Measurements from ENCODE around the gene UCP3.

Gene UCP3

GRCh38 chr11:74001822-74002286 is 7.0 kb downstream of the UCP3 start:
- Histone ChIP-seq H3K27me3 (ENCODE audit: insufficient read depth, low read length) (no peaks in the 10 kb centered on the region), H2AFZ (ENCODE audit: low read depth, low read length) (no peak overlapping the region), H3K36me3 (ENCODE audit: insufficient read depth, low read length) (peaks cover 9% of the 10 kb centered on the region), H3K4me3 (ENCODE audit: low read length) (no peak overlapping the region), H3K4me1 (ENCODE audit: insufficient read depth, low read length) (no peaks in the 10 kb centered on the region), H3K9me3 (ENCODE audit: low read length) (no peaks in the 10 kb centered on the region)

- Histone ChIP-seq H2AFZ (ENCODE audit: low read depth, low read length) (no peak overlapping the region), H3K27me3 (ENCODE audit: insufficient read depth, low read length) (no peaks in the 10 kb centered on the region), H3K4me1 (ENCODE audit: insufficient read depth, low read length) (no peaks in the 10 kb centered on the region), H3K4me3 (ENCODE audit: low read length) (no peak overlapping the region), H3K9me3 (ENCODE audit: low read length) (no peaks in the 10 kb centered on the region), H3K36me3 (ENCODE audit: insufficient read depth, low read length) (peaks cover 9% of the 10 kb centered on the region)
These were observed 8.4 kb downstream of the UCP3 start for GRCh38 chr11:74000307-74001133.

DNA sequence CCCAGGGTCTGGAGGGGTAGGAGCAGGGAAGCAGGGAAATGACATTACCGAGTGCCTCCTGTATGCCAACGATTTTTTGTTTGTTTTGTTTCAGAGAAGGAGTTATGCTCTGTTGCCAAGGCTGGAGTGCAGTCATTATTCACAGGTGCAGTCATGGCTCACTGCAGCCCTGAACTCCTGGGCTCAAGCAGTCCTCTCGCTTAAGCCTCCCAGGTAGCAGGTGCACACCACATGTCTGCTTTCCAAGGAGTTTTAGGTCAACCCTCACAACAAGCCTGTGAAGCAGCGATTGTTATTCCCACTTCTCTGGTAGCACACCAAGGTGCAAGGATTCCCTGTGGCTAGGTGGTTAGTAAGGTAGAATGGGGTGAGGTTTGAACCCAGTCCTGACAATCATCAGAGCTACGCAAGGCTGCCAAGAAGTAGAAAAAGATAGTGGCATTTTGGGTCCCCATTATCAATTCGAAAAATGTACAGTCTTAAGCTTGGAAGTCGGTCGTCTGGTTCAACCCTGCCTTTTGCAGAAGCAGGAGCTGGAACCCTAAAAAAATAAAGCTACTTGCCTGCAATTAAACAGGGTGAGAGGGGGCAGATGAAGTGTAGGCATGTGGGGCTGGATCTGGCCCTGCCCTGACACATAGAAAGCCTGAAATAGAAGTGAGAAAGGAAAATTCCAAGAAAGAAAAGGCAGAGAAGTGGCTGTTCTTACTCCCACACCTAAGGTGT is 9.1 kb downstream of the UCP3 start:
- H3K27me3 ChIP-seq (ENCODE audit: insufficient read depth, low read length): no peaks in the 10 kb centered on the region
- peaks cover 9% of the 10 kb centered on the region for H3K36me3 ChIP-seq (ENCODE audit: insufficient read depth, low read length)
- no peaks in the 10 kb centered on the region for H3K9me3 ChIP-seq (ENCODE audit: low read length)
- no peak overlapping the region for H3K4me3 ChIP-seq (ENCODE audit: low read length)
- no peaks in the 10 kb centered on the region for H3K4me1 ChIP-seq (ENCODE audit: insufficient read depth, low read length)
- H2AFZ ChIP-seq (ENCODE audit: low read depth, low read length): no peak overlapping the region

GRCh38 chr11:73998846-73999575 is 9.9 kb downstream of the UCP3 start:
- Histone ChIP-seq H3K4me1 (ENCODE audit: insufficient read depth, low read length) (no peaks in the 10 kb centered on the region), H3K36me3 (ENCODE audit: insufficient read depth, low read length) (peaks cover 9% of the 10 kb centered on the region), H3K27me3 (ENCODE audit: insufficient read depth, low read length) (no peaks in the 10 kb centered on the region), H3K4me3 (ENCODE audit: low read length) (no peak overlapping the region), H2AFZ (ENCODE audit: low read depth, low read length) (no peak overlapping the region), H3K9me3 (ENCODE audit: low read length) (no peaks in the 10 kb centered on the region)

DNA sequence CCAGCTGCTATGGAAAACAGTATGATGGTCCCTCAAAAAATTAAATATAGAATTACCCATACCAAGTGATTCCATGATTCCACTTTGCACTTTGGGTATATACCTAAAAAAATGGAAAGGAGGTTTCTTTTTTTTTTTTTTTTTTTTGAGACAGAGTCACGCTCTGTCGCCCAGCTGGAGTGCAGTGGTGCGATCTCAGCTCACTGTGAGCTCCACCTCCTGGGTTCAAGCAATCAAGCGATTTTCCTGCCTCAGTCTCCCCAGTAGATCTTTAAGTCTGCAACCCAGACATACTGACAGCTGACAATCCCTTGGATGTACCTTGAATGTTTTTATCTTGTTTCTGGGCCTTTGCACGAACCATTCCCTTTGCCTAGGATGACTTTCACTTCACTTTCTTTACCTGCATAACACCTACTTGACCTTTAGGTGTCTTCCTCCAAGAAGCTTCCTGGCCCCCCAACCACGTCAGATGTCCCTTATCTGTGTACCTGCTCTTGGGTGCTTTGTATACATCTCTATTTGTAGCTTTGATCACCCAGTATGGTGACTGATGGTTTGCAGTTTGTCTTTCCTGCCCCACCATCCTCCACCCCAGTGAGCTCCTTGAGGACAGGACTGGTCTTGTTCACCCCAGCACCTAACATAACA is 11.6 kb downstream of the UCP3 start:
- Histone ChIP-seq H3K4me1 (ENCODE audit: insufficient read depth, low read length) (no peaks in the 10 kb centered on the region), H3K27me3 (ENCODE audit: insufficient read depth, low read length) (no peaks in the 10 kb centered on the region), H3K9me3 (ENCODE audit: low read length) (no peaks in the 10 kb centered on the region), H3K36me3 (ENCODE audit: insufficient read depth, low read length) (peaks cover 4% of the 10 kb centered on the region), H3K4me3 (ENCODE audit: low read length) (no peak overlapping the region), H2AFZ (ENCODE audit: low read depth, low read length) (no peak overlapping the region)

DNA sequence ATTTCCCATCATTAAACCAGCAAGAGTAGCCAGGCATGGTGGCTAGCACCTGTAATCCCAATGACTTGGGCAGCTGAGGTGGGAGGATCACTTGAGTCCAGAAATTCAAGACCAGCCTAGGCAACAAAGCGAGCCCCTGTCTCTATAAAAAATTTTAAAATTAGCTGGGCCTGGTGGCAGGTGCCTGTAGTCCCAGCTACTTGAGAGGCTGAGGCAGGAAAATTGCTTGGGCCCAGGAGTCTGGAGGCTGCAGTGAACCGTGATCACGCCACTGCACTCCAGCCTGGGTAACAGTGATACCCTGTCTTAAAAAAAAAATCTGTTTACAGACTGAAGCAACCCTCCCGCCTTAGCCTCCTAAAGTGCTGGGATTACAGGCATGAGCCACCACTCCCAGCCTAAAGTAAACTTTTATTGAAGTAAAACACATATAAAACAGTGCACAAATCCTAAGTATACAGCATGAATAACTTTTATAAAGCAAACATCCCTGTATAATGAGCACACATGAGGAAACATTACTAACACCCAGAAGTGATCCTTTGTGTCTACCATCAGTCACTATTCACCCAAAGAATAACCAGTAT is 12.6 kb downstream of the UCP3 start:
- peaks cover 4% of the 10 kb centered on the region for H3K36me3 ChIP-seq (ENCODE audit: insufficient read depth, low read length)
- no peaks in the 10 kb centered on the region for H3K4me1 ChIP-seq (ENCODE audit: insufficient read depth, low read length)
- H3K9me3 ChIP-seq (ENCODE audit: low read length): no peaks in the 10 kb centered on the region
- no peaks in the 10 kb centered on the region for H3K27me3 ChIP-seq (ENCODE audit: insufficient read depth, low read length)
- no peak overlapping the region for H3K4me3 ChIP-seq (ENCODE audit: low read length)
- H2AFZ ChIP-seq (ENCODE audit: low read depth, low read length): no peak overlapping the region

DNA sequence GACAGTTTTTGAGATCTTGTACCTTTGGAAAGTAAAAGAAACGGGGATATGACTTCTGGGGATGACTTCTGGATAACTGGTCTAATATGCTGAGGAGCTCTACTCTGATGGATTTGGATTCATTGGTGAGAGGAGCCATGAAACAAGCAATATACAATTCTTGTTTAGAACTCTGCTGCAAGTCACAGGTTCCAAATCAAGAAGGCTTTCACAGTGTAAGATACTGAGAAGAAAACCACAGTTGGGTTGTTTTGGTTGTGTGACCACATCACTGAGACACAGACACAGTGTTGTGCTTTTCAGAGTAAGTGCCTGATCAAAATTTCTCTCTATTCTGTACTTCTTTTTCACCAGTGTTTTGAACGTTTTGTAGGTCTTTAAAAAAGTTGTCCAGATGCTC is 13.2 kb downstream of the UCP3 start:
- H3K36me3 ChIP-seq (ENCODE audit: insufficient read depth, low read length): peaks cover 4% of the 10 kb centered on the region
- no peak overlapping the region for H2AFZ ChIP-seq (ENCODE audit: low read depth, low read length)
- no peaks in the 10 kb centered on the region for H3K27me3 ChIP-seq (ENCODE audit: insufficient read depth, low read length)
- H3K4me1 ChIP-seq (ENCODE audit: insufficient read depth, low read length): no peaks in the 10 kb centered on the region
- no peaks in the 10 kb centered on the region for H3K9me3 ChIP-seq (ENCODE audit: low read length)
- no peak overlapping the region for H3K4me3 ChIP-seq (ENCODE audit: low read length)

- no peak overlapping the region for H2AFZ ChIP-seq (ENCODE audit: low read depth, low read length)
- H3K36me3 ChIP-seq (ENCODE audit: insufficient read depth, low read length): peaks cover 4% of the 10 kb centered on the region
- no peak overlapping the region for H3K4me3 ChIP-seq (ENCODE audit: low read length)
- no peaks in the 10 kb centered on the region for H3K9me3 ChIP-seq (ENCODE audit: low read length)
- H3K27me3 ChIP-seq (ENCODE audit: insufficient read depth, low read length): no peaks in the 10 kb centered on the region
- H3K4me1 ChIP-seq (ENCODE audit: insufficient read depth, low read length): no peaks in the 10 kb centered on the region
These were observed 13.6 kb downstream of the UCP3 start for GRCh38 chr11:73995247-73995646.

- H3K4me1 ChIP-seq (ENCODE audit: insufficient read depth, low read length): no peaks in the 10 kb centered on the region
- H3K4me3 ChIP-seq (ENCODE audit: low read length): no peak overlapping the region
- no peaks in the 10 kb centered on the region for H3K27me3 ChIP-seq (ENCODE audit: insufficient read depth, low read length)
- H3K9me3 ChIP-seq (ENCODE audit: low read length): no peaks in the 10 kb centered on the region
- H2AFZ ChIP-seq (ENCODE audit: low read depth, low read length): no peak overlapping the region
- no peaks in the 10 kb centered on the region for H3K36me3 ChIP-seq (ENCODE audit: insufficient read depth, low read length)
These were observed 17.3 kb downstream of the UCP3 start for GRCh38 chr11:73991471-73992006.

- no peaks in the 10 kb centered on the region for H3K9me3 ChIP-seq (ENCODE audit: low read length)
- no peak overlapping the region for H3K4me3 ChIP-seq (ENCODE audit: low read length)
- no peaks in the 10 kb centered on the region for H3K36me3 ChIP-seq (ENCODE audit: insufficient read depth, low read length)
- H2AFZ ChIP-seq (ENCODE audit: low read depth, low read length): no peak overlapping the region
- no peaks in the 10 kb centered on the region for H3K27me3 ChIP-seq (ENCODE audit: insufficient read depth, low read length)
- no peaks in the 10 kb centered on the region for H3K4me1 ChIP-seq (ENCODE audit: insufficient read depth, low read length)
These were observed 18.2 kb downstream of the UCP3 start for GRCh38 chr11:73990730-73991129.

- H2AFZ ChIP-seq (ENCODE audit: low read depth, low read length): no peak overlapping the region
- H3K36me3 ChIP-seq (ENCODE audit: insufficient read depth, low read length): no peaks in the 10 kb centered on the region
- H3K4me1 ChIP-seq (ENCODE audit: insufficient read depth, low read length): peaks cover under 1% of the 10 kb centered on the region
- H3K4me3 ChIP-seq (ENCODE audit: low read length): no peak overlapping the region
- H3K27me3 ChIP-seq (ENCODE audit: insufficient read depth, low read length): no peaks in the 10 kb centered on the region
- H3K9me3 ChIP-seq (ENCODE audit: low read length): no peaks in the 10 kb centered on the region
These were observed 19.7 kb downstream of the UCP3 start for GRCh38 chr11:73989156-73989555.

GRCh38 chr11:73988227-73988626 is 20.7 kb downstream of the UCP3 start:
- H3K36me3 ChIP-seq (ENCODE audit: insufficient read depth, low read length): no peaks in the 10 kb centered on the region
- no peak overlapping the region for H2AFZ ChIP-seq (ENCODE audit: low read depth, low read length)
- no peaks in the 10 kb centered on the region for H3K27me3 ChIP-seq (ENCODE audit: insufficient read depth, low read length)
- no peaks in the 10 kb centered on the region for H3K9me3 ChIP-seq (ENCODE audit: low read length)
- H3K4me1 ChIP-seq (ENCODE audit: insufficient read depth, low read length): peaks cover 6% of the 10 kb centered on the region
- H3K4me3 ChIP-seq (ENCODE audit: low read length): no peak overlapping the region
